Measurements from ENCODE around the gene CNNM1.

DNA sequence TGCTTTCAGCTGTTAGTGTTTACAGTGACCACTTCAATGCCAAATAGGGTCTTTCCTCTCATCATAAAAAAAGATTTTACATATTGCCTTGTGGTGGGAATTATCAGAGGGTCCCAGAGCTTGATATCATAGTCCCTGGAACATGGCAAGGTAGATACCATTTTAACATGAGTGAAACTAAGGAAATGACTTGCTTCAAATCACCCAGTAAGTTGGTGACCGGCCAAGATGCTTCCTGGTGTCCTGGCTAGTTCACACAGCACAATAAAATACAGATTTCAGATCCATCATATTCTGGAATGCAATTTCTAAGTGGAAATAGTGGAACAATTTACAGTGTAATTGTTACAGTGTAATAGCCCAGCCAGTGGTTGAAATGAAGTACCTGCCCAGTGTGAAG lies 36.6 kb downstream of the CNNM1 start:
- TF ChIP-seq POLR2A (IDR thresholded peaks at IDR 0.05; ENCODE audit: low read depth, low read length), result no peak
- TF ChIP-seq POLR2AphosphoS5 (IDR thresholded peaks at IDR 0.05; ENCODE audit: low read depth, low read length), result no peak
